Thymus (tissue), 11 donors: ENCODE data around the gene ACTN1. TPM values are rescaled to one million over a fixed set of nuclear protein-coding genes. Genes with fewer than 3 reads are reported as not detected.

Source experiments
- DNase-seq, 9 donors: peaks; one replicate each; pipeline ENCODE4 v3.0.0-alpha.2; 2013; ENCODE audit warnings: low spot score in 9 of 9, low read depth in 6 of 9, missing footprints in 1 of 9
- H3K27ac ChIP-seq, 2 donors: one replicate each; pipeline ENCODE4 v1.5.1; 2013; ENCODE audit warnings: control low read depth in 1 of 2, low read depth in 1 of 2, low read length in 1 of 2, mild to moderate bottlenecking in 1 of 2, moderate library complexity in 1 of 2
- H3K27me3 ChIP-seq, 2 donors: one replicate each; pipeline ENCODE4 v1.5.1; 2013; ENCODE audit warnings: low read length in 1 of 2; ENCODE audit not compliant: control insufficient read depth in 2 of 2, insufficient read depth in 1 of 2
- H3K36me3 ChIP-seq, 2 donors: one replicate each; pipeline ENCODE4 v1.5.1; 2013; ENCODE audit warnings: low read length in 1 of 2, mild to moderate bottlenecking in 1 of 2, moderate library complexity in 1 of 2; ENCODE audit not compliant: control insufficient read depth in 2 of 2, insufficient read depth in 2 of 2
- H3K4me1 ChIP-seq, 2 donors: one replicate each; pipeline ENCODE4 v1.5.1; 2013; ENCODE audit warnings: low read length in 2 of 2; ENCODE audit not compliant: control insufficient read depth in 2 of 2, insufficient read depth in 2 of 2
- H3K4me3 ChIP-seq, 2 donors: one replicate each; pipeline ENCODE4 v1.5.1; 2013; ENCODE audit warnings: low read length in 2 of 2, control low read depth in 1 of 2, mild to moderate bottlenecking in 1 of 2
- H3K9me3 ChIP-seq, 2 donors: one replicate each; pipeline ENCODE4 v1.5.1; 2013; ENCODE audit warnings: low read length in 1 of 2, mild to moderate bottlenecking in 1 of 2; ENCODE audit not compliant: control insufficient read depth in 2 of 2, insufficient read depth in 1 of 2
- WGBS: extraction: QIAGEN DNeasy Blood & Tissue Kit; methylation state at CpG from one replicate; pipeline ENCODE4 v1.1.7; 2013; 5-methylcytosine and 5-hydroxymethylcytosine counted together
- polyA plus RNA-seq: library from polyadenylated mRNA; stranded (reverse); fragments of 200-250 nt; gene quantifications from one replicate; pipeline ENCODE4 v1.2.3, GENCODE V29; 2013
- total RNA-seq: library from RNA; stranded (reverse); fragments of 120-200 nt; gene quantifications from one replicate; pipeline ENCODE4 v1.2.4, GENCODE V29; 2013
- donor health status: healthy.

Gene ACTN1
- total and polyA plus RNA-seq, 2 donors: 21.6 to 59.3 TPM

GRCh38 chr14:68945190-68945584, 33.9 kb downstream of the ACTN1 start:
- Histone ChIP-seq H3K9me3 (no peaks in the 10 kb centered on the region), H3K4me3 (no peak overlapping the region), H3K36me3 (peaks cover 0 to 7% of the 10 kb centered on the region in 2 donors), H3K27me3 (no peaks in the 10 kb centered on the region), H3K4me1 (peaks cover 26 to 48% of the 10 kb centered on the region in 2 donors), H3K27ac (peak overlapping the region; percentile 82 to 84)
- DNase-seq: peak in 4 of 9 donors; percentile 48 to 82 (median 54)
- WGBS: 28% methylated on average over 4 of the region's 4 CpGs

DNA sequence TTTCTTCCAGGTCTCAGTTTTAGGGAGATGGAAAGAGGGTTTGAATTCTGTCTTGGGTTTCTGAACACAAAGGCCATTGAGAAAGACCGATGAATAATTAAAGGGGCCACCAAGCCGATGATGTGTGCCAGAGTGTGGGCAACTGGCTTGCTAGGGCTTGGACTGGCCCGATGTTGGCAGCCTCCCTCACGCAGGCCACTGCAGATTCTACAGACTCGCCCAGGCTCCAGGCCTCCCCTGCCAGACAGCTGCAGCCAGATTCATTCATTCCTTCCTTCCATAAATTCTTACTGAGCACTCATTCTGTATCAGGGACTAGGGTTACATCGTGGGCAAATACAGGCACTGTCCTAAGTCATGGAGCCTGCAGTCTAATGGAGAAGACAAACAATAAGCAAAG, 34.9 kb downstream of the ACTN1 start:
- Histone ChIP-seq H3K4me1 (peaks cover 26 to 48% of the 10 kb centered on the region in 2 donors), H3K4me3 (no peak overlapping the region), H3K27ac (no peak overlapping the region), H3K27me3 (no peaks in the 10 kb centered on the region), H3K9me3 (no peaks in the 10 kb centered on the region), H3K36me3 (peaks cover 0 to 7% of the 10 kb centered on the region in 2 donors)
- WGBS: 96% methylated on average over 6 of the region's 6 CpGs
- no peak for DNase-seq

DNA sequence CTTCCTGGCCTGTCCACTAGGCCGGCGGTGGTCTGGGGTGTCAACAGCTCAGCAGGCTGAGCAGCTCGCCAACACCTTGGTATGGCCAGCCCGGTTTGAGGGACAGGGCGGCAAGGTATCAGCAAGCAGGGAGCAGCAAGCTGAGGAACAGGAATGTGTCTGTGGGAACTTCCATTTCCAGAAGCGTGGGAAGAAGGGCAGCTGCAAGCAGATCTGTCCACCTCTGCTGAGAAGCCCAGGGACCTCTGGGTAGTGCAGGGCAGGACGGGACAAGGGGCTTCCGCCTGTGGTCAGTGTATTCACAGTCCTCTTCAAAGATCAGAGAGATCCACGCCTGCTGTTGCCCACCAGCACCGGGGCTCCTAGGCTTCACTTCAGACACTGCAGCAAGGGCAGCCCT, 36.0 kb downstream of the ACTN1 start:
- no peak for DNase-seq
- no peaks in the 10 kb centered on the region for H3K27me3 ChIP-seq
- peaks cover 0 to 7% of the 10 kb centered on the region in 2 donors for H3K36me3 ChIP-seq
- H3K27ac ChIP-seq: no peak overlapping the region
- 96% methylated on average over 10 of the region's 10 CpGs for WGBS
- no peaks in the 10 kb centered on the region for H3K9me3 ChIP-seq
- peaks cover 26 to 47% of the 10 kb centered on the region in 2 donors for H3K4me1 ChIP-seq
- no peak overlapping the region for H3K4me3 ChIP-seq

- DNase-seq: no peak
- H3K4me1 ChIP-seq: peaks cover 30 to 47% of the 10 kb centered on the region in 2 donors
- no peaks in the 10 kb centered on the region for H3K27me3 ChIP-seq
- H3K9me3 ChIP-seq: no peaks in the 10 kb centered on the region
- H3K36me3 ChIP-seq: peaks cover 0 to 7% of the 10 kb centered on the region in 2 donors
- H3K27ac ChIP-seq: no peak overlapping the region
- no peak overlapping the region for H3K4me3 ChIP-seq
- 88% methylated on average over 14 of the region's 14 CpGs for WGBS
Observed at GRCh38 chr14:68942296-68943035, 36.6 kb downstream of the ACTN1 start.

GRCh38 chr14:68941820-68942219, 37.3 kb downstream of the ACTN1 start:
- WGBS: 69% methylated on average over 5 of the region's 5 CpGs
- no peak for DNase-seq
- Histone ChIP-seq H3K4me1 (peaks cover 29 to 44% of the 10 kb centered on the region in 2 donors), H3K36me3 (peaks cover 0 to 7% of the 10 kb centered on the region in 2 donors), H3K4me3 (no peak overlapping the region), H3K27me3 (no peaks in the 10 kb centered on the region), H3K9me3 (no peaks in the 10 kb centered on the region), H3K27ac (no peak overlapping the region)

- 97% methylated on average over 3 of the region's 3 CpGs for WGBS
- no peak overlapping the region for H3K27ac ChIP-seq
- DNase-seq: no peak
Observed at GRCh38 chr14:68940614-68941185, 38.4 kb downstream of the ACTN1 start.

DNA sequence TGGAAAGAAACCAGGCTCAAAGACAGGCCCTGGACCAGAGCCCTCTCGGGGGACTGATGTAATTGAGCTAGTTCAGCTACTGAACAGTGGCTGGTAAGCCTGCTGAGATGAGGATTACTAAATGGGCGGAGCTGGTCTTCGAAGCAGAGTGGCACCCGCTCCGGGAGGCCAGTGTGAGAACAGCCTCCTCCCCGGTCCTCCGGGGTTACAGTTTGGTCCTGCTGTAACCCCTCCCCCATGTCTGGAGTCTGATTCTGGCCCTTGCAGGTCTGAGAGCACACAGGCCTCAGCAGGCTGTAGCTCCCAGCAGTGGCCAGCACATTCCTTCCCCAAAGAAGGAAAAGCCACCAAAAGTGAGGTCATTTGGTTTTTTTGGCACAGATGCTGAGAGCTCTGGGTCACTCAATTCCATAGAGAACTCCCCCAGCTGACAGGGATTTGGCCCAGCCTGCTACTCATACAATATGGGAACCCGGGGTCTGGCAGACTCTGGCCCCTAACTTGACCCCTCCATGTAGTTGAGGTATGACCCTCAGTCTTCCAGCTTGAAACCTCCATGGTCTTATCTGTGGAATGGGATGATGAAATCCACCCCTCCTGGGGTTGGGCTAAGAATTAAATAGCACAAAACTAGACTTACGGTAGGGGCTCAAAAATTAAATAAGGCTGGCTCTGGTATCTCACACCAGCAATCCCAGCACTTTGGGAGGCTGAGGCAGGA, 39.0 kb downstream of the ACTN1 start:
- peaks cover 0 to 7% of the 10 kb centered on the region in 2 donors for H3K36me3 ChIP-seq
- 92% methylated on average over 9 of the region's 9 CpGs for WGBS
- H3K9me3 ChIP-seq: no peaks in the 10 kb centered on the region
- DNase-seq: no peak
- peaks cover 17 to 26% of the 10 kb centered on the region in 2 donors for H3K4me1 ChIP-seq
- peak overlapping the region in 1 of 2 donors; percentile 21 for H3K27ac ChIP-seq
- H3K4me3 ChIP-seq: no peak overlapping the region
- no peaks in the 10 kb centered on the region for H3K27me3 ChIP-seq

More at GRCh38 chr14:68940614-68941185, 38.4 kb downstream of the ACTN1 start:
- H3K36me3 ChIP-seq: peaks cover 0 to 7% of the 10 kb centered on the region in 2 donors
- H3K4me1 ChIP-seq: peaks cover 22 to 33% of the 10 kb centered on the region in 2 donors
- no peaks in the 10 kb centered on the region for H3K9me3 ChIP-seq
- H3K4me3 ChIP-seq: no peak overlapping the region
- no peaks in the 10 kb centered on the region for H3K27me3 ChIP-seq

DNA sequence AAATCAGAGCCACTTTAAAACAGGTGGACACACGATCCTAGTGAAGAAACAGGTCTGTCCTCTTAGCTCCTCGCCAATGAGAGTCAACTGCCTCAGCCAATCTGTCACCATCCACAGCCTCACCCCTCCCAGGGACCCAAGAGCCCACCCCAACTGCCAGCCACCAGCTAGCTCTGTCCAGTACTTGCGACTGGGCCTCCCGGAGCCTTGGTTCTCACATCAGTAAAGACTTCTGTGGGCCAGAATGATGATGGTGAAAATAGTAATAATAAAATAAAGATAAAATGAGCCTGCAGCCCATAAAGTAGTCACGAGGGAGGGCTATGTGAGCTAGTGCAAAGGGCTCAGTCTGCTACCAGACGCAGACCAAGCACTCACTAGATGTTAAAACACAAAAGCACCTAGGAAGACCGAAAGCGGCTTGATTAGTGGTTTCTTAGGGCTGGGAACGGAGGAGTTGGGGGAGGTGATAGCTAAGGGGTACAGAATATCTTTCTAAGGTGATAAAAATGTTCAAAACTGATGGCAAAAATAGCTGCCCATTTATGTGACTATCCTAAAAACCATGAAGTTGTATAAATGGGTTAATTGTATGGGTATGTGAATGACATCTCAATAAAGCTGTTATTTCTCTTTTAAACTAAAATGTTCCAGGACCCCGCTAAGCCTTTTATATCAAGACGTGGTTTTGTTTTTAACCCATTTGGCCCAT, 39.8 kb downstream of the ACTN1 start:
- no peak for DNase-seq
- Histone ChIP-seq H3K27me3 (no peaks in the 10 kb centered on the region), H3K27ac (peak overlapping the region in 1 of 2 donors; percentile 21), H3K9me3 (no peaks in the 10 kb centered on the region), H3K4me1 (peaks cover 10 to 20% of the 10 kb centered on the region in 2 donors), H3K36me3 (peaks cover 0 to 7% of the 10 kb centered on the region in 2 donors), H3K4me3 (no peak overlapping the region)
- whole genome bisulfite sequencing: 95% methylated on average over 11 of the region's 11 CpGs
